NB4 (cell line): Measurements from ENCODE around the gene DYNC1I1.

Source experiments
- DNase-seq: peaks from one replicate; pipeline ENCODE4 v3.0.0; 2010; ENCODE audit warnings: low read depth
- H3K4me3 ChIP-seq: one replicate; pipeline ENCODE4 v1.5.1; 2011; ENCODE audit warnings: mild to moderate bottlenecking, low read depth, low read length, moderate library complexity
- MYC ChIP-seq: IDR thresholded peaks from 2 replicates; pipeline ENCODE4 v1.6.1; 2011; ENCODE audit warnings: low read depth, low read length
- POLR2A ChIP-seq: IDR thresholded peaks from 2 replicates; pipeline ENCODE4 v1.6.1; 2011; ENCODE audit warnings: mild to moderate bottlenecking; ENCODE audit not compliant: insufficient read length; ENCODE audit errors: extremely low read depth
- TF ChIP-seq, protein P1 (sequence below): IDR thresholded peaks from 2 replicates; pipeline ENCODE4 v1.6.1; 2011; ENCODE audit warnings: low read depth, low read length
- TF ChIP-seq, protein P2 (sequence below): IDR thresholded peaks from one replicate; pipeline ENCODE4 v1.5.1; 2012; ENCODE audit warnings: low read depth, low read length

DYNC1I1 gene

DNA sequence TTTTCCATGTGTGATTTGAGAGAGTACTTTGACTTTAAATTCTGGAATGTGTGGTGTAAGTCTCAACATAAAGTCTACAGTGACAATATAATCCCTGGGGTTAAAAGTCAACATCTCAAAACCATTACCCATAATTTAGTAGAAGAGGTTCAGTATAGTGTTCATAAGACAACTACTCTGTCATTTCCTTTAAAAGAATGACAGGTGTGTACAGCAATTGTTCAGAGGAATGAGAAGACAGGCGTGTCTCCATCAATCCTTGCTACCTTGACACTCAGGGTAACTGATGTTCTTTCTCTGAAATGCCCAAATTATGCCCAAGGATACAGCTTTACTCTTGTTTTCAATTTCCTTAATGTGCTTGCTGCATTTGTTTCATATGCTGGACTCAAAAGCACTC lies 256.4 kb downstream of the DYNC1I1 start:
- H3K4me3 ChIP-seq: no peak overlapping the region
- no peak for DNase-seq
- TF ChIP-seq POLR2A: no peak
- TF ChIP-seq MYC: no peak
- TF ChIP-seq, protein P1, sequence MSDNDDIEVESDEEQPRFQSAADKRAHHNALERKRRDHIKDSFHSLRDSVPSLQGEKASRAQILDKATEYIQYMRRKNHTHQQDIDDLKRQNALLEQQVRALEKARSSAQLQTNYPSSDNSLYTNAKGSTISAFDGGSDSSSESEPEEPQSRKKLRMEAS: no peak
- TF ChIP-seq, protein P2, sequence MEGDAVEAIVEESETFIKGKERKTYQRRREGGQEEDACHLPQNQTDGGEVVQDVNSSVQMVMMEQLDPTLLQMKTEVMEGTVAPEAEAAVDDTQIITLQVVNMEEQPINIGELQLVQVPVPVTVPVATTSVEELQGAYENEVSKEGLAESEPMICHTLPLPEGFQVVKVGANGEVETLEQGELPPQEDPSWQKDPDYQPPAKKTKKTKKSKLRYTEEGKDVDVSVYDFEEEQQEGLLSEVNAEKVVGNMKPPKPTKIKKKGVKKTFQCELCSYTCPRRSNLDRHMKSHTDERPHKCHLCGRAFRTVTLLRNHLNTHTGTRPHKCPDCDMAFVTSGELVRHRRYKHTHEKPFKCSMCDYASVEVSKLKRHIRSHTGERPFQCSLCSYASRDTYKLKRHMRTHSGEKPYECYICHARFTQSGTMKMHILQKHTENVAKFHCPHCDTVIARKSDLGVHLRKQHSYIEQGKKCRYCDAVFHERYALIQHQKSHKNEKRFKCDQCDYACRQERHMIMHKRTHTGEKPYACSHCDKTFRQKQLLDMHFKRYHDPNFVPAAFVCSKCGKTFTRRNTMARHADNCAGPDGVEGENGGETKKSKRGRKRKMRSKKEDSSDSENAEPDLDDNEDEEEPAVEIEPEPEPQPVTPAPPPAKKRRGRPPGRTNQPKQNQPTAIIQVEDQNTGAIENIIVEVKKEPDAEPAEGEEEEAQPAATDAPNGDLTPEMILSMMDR: no peak

DNA sequence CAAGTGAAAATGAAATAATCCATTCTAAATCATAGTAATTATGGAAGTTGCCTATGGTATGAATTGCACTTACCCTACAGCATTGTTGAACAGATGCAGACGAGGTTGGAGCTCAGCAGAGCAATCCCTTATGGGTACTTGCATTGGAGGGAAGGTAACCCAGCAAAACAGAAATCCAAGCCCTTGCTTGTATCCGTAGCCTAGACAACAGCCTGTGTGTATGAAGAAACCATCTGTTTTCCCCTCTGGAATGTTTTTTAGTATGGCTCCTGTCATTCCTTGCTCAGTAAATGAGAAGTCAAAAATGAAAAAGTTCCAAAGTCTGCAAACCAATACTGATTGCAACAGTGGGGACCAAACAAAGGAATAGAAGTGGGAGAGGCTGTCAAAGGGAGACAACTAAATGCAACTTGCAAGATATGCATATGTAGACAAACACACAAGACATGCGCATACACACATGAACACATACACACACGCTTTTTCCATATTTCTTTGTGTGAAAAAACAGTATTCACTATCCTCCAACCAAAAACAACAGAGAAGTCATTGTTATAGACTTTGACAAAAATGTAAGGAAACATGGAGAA lies 260.8 kb downstream of the DYNC1I1 start:
- DNase-seq: no peak
- TF ChIP-seq, protein P2: no peak
- TF ChIP-seq MYC: no peak
- TF ChIP-seq POLR2A: no peak
- TF ChIP-seq, protein P1: no peak
- H3K4me3 ChIP-seq: no peak overlapping the region

DNA sequence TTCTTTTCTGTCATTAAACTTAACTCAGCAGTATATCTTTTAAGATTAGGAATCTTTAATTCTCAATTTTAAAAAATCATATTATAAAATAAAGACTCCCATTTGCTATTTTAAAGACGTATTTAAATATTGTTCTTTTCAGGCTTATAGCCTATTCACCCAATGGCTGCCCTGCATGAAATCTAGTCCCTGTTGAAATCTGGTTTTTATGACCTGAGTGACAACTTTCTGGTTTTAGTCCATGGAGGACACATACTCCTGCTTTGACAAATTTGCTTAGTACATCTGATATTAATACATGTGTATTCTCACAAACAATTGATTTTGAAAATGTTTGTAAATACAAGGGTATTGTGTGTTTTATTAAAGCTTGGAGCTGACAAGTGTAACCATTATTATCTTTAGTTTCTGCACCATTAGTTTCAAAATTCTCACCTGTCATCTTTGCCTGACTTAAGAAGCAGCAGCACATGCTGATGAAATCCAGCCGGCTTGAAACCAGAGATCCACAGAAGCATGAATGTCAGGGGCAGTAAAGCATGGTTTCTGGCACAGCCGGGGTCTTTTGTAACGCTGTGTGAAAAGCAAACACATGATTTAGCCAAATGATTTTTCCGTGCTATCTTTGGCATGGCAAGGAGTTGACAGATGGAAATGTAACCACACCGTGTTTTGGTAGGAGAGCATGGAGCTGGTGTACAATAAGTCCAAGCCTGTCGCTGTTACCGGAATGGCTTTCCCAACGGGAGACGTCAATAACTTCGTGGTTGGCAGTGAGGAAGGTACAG lies 262.8 kb downstream of the DYNC1I1 start:
- no peak for TF ChIP-seq POLR2A
- no peak for DNase-seq
- no peak overlapping the region for H3K4me3 ChIP-seq

DNA sequence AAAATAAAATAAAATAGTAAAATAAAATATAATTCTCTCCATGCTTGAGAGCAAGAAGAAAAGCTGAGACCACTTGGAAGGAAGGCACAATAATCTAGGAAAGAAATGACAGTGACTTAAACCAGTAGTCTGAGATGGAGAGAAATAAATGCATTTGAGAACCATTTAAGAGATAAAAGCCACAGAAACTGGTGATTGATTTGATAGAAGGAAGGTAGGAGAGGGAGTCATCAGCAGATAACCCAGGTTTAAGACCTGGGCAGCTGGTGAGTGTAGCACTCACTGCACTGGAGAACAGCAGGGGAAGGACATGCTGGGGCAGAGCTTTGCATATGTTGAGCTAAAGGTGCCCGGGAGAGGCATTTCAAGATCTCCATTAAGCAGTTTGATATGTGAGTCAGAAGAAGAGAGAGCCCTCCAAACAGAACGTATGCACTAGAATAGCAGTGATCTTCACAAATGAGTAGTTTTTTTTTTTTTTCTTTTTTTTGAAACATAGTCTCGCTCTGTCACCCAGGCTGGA lies 268.0 kb downstream of the DYNC1I1 start:
- DNase-seq: no peak
- TF ChIP-seq, protein P2: no peak
- TF ChIP-seq MYC (no peak), POLR2A (no peak)
- TF ChIP-seq, protein P1: no peak
- H3K4me3 ChIP-seq: no peak overlapping the region

DNA sequence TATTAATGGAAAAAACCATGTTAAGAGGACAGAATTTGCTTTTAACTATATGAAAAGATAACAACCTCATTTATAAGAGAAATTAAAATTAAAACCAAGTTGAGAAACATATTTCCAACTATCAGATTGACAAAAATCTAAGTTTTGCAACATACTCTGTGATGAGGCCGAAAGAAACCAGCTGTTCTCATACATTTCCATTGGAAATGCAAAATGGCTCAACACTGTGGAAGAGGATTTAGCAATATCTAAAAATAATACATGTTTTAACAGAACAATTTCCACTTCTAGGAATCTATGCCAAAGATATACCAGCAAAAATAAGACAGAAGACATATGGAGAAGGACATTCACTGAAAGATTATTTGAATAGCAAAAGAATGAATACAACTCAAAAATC lies 268.8 kb downstream of the DYNC1I1 start:
- no peak overlapping the region for H3K4me3 ChIP-seq
- TF ChIP-seq, protein P1: no peak
- no peak for TF ChIP-seq POLR2A
- TF ChIP-seq, protein P2: no peak
- TF ChIP-seq MYC: no peak
- no peak for DNase-seq

DNA sequence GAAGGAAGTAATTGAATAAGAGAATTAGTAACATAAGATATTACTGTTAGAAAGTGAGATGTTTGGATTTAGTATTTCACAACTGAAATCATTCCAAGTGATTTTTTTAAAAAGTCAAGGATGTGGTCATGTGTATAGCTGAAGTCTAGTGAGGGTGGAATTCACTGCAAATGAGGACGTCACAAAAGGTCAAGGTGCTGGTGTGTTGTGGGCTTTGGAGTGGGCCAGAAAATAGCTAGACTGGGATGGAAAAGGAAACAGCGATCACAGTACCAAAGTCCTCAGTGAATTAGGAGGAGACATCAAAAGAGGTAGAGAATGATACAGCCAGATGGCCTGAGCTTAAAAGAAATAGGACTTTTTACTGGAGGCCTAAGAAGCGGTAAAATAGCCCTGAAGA lies 272.8 kb downstream of the DYNC1I1 start:
- no peak for DNase-seq
- no peak overlapping the region for H3K4me3 ChIP-seq
- TF ChIP-seq, protein P2: no peak
- TF ChIP-seq, protein P1: no peak
- TF ChIP-seq MYC: no peak
- TF ChIP-seq POLR2A: no peak
